ENCODE results near the gene MBD4.

GRCh38 chr3:129421988-129422745, 17.6 kb downstream of the MBD4 start:
- no peak for TF ChIP-seq ZNF8 (CRISPR knock-in tag; IDR thresholded peaks at IDR 0.05)
- no peak for TF ChIP-seq CREB5 (CRISPR knock-in tag; IDR thresholded peaks at IDR 0.05; ENCODE audit: low read depth)
- no peak for TF ChIP-seq BACH2 (CRISPR knock-in tag; IDR thresholded peaks at IDR 0.05; ENCODE audit: borderline replicate concordance)
- TF ChIP-seq ZFP30 (CRISPR knock-in tag; IDR thresholded peaks at IDR 0.05), result no peak
- no peak for TF ChIP-seq CSDC2 (CRISPR knock-in tag; IDR thresholded peaks at IDR 0.05)
- no peak for TF ChIP-seq PATZ1 (CRISPR knock-in tag; IDR thresholded peaks at IDR 0.05; ENCODE audit: borderline replicate concordance)
- TF ChIP-seq ZC3H10 (CRISPR knock-in tag; IDR thresholded peaks at IDR 0.05), result no peak
- no peak for TF ChIP-seq ZNF565 (CRISPR knock-in tag; conservative IDR thresholded peaks at IDR 0.05; ENCODE audit: low read depth)
- no peak for TF ChIP-seq PPARA (CRISPR knock-in tag; IDR thresholded peaks at IDR 0.05; ENCODE audit: borderline replicate concordance)
- TF ChIP-seq RARB (CRISPR knock-in tag; IDR thresholded peaks at IDR 0.05), result no peak
- TF ChIP-seq ZFP3 (CRISPR knock-in tag; IDR thresholded peaks at IDR 0.05), result no peak
